A673 (cell line): ENCODE results near the gene LGALS7B.

ENCODE experiments used
- EZH2 ChIP-seq: fragments of 200-600 bp; sonication (generic); IDR thresholded peaks from 2 replicates; pipeline ENCODE4 v1.6.1; 2017; ENCODE audit warnings: borderline replicate concordance, low read depth, mild to moderate bottlenecking, mixed read lengths, antibody characterized with exemption, low read length; ENCODE audit not compliant: poor library complexity, severe bottlenecking
- TF ChIP-seq, protein P1 (sequence below): fragments of 300-800, 200-600 bp; sonication (generic); conservative IDR thresholded peaks from 2 replicates; pipeline ENCODE4 v1.5.1; 2017; ENCODE audit warnings: low read depth, mild to moderate bottlenecking, antibody characterized with exemption, low read length, moderate library complexity, mixed read lengths

DNA sequence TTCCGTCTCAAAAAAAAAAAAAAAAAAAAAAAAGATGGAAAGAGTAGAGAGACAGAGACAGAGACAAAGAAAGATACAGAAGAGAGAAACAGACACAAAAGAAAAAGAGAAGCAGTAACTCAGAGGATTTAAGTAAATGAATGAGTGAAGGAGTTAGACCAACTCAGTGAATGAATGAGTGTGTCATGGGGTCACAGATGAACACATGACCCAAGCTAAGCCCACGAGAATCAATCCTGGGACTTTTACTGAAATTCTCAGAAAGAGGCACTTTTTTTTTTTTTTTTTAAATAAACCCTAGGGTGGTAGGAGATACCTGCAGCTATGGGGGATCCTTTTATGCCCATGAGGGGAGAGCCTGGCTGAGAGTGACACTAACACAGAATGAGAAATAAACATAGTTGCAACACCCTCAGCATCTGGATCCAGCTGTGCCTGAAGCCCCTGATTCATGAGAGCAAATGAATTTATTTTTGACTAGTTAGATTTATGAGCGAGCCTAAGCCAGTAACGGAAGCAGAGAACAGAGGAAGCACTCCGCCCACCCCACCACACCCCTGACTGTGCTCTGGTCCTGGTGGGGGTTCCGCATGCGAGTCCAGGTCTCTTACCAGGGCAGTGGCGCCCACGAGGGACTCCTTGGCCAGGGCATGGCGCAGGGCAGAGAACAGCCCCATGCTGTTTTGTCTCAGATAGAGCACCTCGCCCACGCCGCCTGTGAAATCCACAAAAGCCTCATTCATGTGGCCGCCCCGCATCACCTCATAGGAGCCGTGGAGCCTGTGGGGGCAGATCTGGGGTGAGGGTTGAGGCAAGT, 49.4 kb upstream of the LGALS7B start:
- TF ChIP-seq, protein P1, sequence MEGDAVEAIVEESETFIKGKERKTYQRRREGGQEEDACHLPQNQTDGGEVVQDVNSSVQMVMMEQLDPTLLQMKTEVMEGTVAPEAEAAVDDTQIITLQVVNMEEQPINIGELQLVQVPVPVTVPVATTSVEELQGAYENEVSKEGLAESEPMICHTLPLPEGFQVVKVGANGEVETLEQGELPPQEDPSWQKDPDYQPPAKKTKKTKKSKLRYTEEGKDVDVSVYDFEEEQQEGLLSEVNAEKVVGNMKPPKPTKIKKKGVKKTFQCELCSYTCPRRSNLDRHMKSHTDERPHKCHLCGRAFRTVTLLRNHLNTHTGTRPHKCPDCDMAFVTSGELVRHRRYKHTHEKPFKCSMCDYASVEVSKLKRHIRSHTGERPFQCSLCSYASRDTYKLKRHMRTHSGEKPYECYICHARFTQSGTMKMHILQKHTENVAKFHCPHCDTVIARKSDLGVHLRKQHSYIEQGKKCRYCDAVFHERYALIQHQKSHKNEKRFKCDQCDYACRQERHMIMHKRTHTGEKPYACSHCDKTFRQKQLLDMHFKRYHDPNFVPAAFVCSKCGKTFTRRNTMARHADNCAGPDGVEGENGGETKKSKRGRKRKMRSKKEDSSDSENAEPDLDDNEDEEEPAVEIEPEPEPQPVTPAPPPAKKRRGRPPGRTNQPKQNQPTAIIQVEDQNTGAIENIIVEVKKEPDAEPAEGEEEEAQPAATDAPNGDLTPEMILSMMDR: no peak
- TF ChIP-seq EZH2: no peak
